Stimulated activated CD8-positive, alpha-beta memory T cell treated with anti-CD3 and anti-CD28 coated beads, Interleukin-12 subunit alpha, Interleukin-12 subunit beta, amount 100 ng/mL, for 24 hours (primary cell): Measurements from ENCODE around the gene DBNDD1.
"Not testable (repeated sequence)": the region's sequence is repeated elsewhere in the genome, so short reads cannot be mapped to it uniquely, and the experiment has no call there.

Source experiments
- DNase-seq: peaks from one replicate; pipeline ENCODE4 v3.0.0-alpha.2; 2020; ENCODE audit errors: extremely low read depth

The DBNDD1 gene

DNA sequence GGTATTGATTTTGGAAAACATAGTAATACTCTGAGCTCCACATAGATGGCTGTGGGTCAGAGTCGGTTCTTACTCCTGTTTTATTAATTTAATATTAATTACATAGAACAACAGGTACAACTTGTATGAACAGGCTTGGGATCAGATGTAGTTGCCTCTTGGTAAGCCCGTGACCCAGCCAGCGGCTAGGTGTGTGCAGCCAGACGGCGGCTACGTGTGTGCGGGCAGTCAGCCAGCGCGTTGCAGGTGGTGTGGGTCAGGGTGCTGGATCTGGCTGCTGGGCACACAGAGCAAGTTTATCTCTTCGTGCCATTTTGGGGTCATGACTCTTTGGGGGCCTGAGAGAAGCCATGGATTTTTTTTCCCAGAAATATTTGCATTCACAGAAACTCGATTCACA, 30.3 kb downstream of the DBNDD1 start:
- no peak for DNase-seq

DNA sequence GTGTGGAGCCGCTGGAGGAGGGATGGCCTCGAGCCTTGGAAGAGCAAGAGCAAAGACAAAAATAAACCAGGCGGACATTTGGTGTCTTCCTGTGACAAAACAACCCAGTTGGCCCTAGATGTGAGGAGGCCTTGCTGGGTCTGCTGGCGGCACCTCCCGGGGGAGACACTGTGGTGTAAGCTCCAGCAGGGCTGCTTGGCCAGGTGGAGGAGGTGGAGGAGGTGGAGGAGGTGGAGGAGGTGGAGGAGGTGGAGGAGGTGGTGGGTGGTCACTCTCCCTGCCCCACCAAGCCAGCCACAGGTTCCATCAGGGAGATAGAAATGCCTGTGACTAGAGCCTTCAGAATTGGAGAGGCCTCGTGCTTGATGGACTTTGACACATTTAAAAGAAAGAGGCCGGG, 32.1 kb downstream of the DBNDD1 start:
- DNase-seq: no peak

DNA sequence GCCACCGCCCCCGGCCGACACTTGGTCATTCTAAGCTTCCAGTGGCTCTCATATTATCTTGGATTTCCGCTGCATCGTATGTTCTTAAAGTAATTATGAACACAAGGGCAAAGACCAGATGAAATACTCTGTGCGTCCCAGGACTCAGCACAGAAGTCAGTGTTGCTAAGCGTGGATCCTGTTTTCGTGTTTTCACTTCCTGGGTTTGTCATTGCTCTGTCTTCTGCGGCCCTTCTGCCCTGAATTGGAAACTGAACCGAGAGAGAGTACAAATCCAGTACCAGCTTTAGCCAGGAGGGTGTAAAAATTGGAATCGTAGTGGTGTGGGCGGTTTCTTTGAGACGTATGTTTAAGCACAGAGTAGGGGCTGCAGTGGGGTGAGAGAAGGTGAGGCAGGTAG, 32.7 kb downstream of the DBNDD1 start:
- DNase-seq: no peak

DNA sequence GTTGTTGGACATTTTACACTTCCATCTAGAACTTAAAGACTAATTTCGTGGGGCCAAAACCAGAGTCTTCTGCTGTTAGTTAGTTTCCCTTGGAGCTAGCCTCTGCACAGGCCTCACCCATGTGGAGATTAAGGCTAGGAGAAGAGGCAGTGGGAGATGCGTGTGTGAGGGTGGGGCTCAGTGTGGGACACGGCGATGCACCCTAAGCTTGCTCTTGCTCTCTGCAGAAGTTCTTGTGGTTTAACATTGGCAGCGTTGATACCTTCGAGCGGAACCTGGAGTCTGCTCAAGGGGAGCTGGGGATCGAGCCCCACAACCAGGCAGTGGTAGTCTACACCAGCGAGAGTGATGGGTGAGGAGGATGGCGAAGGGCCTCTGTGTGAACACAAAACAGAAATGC, 34.0 kb downstream of the DBNDD1 start:
- DNase-seq: no peak

DNA sequence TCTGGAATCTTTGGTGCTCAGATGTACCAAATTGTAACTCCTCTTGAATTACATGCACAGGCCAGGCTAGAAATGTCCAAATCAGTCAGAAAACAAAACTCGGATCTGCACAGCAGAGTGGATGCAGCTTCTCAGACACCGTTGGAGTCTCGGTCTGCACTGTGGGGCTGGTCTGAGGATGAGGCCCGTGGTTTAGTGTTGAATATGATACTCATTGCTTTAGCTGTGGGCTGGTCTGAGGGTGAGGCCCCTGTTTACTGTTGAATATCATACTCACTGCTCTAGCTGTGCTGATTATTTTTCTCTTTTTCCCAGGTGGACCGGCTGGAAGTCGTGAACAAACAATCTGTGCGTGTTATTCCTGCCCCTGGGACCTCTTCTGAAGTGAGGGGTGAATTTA, 35.0 kb downstream of the DBNDD1 start:
- no peak for DNase-seq

DNA sequence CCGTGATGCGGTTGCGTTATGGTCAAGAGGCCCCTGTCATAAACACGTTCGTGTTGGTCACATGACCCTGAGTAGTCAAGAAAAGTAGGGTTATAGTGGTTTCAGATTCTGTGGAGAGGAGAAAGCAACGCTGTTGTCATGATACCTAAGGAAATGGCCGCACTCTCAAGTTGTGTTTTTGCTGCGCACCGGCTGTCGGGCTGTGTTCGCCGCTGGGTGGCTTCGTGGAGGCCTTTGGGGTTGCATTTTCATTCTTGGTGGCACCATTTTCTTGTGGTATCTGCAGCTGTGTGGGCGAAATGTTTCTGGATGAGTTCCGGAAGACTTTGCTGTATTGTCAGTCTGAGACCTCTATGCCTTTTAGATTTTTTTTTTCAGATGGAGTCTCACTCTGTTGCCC, 35.7 kb downstream of the DBNDD1 start:
- DNase-seq: no peak

DNA sequence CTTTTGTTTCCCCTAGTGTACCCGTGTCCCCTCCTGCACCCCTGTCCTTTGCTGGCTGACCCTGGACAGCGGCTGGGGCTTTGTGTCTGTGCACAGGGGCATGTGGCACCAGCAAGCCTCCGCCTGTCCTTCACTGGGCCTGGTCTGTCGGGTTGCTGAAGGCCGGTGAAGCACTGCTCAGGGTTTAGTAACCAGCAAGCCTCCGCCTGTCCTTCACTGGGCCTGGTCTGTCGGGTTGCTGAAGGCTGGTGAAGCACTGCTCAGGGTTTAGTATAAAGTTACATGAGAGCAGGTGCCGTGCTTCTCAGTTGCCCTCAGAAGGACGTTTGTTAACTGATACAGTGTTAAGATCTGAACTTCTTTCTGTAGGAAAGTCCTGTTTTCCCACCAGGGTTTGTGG, 36.9 kb downstream of the DBNDD1 start:
- DNase-seq: no peak

DNA sequence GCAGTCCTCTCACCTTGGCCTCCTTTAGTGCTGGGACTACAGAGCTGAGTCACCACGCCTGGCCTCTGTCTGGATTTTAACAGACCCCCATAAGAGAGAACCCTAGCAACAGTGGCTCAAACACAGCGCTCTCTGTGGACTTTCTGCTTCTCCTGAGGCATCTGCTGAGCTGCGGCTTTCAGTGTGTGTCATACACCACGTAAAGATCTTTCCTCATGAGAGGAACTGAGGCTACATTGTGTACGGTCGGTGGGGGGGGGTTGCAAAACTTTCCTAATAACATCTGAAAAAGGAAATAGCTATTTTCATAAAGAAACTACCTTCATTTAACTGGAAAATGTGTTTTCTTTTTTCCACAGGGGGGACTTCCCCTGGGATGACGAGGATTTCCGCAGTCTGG, 37.8 kb downstream of the DBNDD1 start:
- no peak for DNase-seq

DNA sequence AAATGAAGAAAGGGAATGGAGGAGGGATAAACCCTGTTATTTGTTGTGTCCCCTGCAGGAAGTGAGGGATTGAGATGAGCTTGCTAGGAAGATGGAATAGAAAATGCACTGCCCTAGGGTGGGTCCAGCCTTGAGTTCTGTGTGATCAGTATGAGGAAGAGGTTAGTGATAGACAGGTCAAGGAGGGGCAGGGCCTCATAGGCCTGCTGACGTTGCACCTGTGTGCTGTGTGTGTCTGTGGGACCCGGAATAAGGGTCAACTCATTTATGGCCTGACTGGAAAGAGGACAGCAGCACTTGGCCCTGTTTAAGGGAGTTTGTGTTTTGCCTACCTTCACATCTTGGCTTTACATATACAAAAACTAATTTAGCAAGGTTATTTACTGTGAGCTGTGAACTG, 44.4 kb downstream of the DBNDD1 start:
- DNase-seq: no peak

DNA sequence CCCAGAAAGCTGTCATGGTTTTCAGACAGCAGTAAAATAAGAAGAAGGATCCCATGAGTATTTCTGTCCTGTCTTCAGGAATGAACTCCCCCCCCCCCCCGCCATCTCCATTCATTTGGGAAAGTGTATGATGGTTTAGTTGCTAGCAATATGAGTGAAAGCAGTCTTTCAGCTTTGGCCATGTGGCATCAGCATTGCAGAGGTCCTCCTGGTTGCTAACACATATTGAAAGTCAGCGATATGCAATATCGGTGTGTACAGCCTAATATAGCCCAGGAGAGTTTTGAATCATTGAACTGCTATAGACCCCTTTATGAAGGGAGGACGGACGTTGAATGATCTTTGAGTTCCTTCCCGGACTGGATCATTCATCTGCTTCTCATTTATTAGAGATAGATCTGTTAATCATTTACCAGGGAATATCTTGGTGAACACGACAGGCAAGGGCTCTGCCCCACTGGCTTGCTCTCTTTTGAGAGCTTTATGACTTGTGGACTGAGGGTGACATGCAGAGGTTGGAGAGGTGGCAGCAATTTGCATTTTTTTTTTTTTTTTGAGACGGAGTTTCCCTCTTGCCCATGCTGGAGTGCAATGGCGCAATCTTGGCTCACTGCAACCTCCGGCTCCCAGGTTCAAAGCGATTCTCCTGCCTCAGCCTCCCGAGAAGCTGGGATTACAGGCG, 45.5 kb downstream of the DBNDD1 start:
- no peak for DNase-seq

DNA sequence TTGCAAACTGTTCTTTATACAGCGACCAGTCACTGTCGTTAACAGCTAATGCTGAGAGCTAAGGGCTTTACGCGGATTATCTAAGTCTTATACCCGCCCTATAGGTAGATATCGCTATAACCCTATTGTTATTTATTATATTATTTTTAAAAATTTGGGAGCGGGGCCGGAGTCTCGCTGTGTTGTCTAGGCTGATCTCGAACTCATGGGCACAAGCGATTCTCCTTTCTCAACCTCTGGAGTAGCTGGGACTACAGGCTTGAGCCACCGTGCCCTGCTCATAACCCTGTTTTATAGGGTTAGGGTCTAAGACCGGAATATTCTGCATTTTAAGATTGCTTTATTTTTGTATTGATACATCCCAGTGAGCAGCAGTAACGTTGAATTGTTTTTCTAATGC, 46.0 kb downstream of the DBNDD1 start:
- no peak for DNase-seq

DNA sequence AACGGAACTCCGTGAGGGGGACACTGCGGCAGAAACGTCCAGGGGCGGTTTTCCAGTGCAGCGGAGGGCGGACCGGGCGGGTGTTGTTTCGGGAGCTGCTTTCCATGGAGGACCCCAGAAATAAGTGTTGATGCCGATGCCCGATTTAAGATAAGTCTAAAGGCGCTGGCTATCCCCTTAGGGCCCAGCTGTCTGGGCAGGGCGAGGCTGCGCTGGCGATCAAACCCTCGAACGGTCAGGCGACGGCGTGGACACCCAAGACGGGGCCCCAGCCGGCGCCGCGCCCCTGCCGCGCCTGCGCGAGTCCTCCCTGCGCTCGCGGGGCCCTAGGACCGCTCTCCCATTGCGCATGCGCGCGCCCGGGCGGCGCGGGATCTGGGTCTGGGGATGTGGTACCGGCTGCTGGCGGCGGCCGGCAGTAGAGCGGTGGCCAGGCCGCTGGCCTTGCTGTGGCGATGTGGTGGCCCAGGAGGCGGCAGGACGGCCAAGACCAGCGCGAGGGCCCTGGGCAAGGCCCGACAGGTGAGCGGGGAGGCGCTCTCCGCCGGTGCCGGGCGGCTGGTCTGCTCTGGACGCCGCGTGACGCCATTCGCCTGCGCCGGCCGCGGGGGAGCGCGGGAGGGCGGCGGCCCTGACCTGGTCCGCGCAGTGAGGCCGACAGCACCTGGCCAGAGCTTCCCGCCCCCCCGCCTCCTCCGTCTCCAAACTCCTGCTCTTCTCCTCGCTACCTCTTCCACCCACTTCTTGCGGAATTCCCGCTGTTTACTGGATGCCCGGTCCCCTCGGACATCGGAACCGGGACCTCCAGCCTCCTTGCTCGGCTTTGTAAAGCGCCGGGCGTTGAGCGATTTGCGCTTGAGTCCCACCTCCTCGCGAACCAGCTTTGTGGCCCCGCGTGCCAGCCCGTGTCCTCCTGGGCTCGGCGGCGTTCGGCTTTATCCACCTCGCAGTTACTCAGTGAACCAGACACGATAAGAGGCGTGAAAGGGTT, 46.7 kb downstream of the DBNDD1 start:
- DNase-seq: peak; percentile 85

DNA sequence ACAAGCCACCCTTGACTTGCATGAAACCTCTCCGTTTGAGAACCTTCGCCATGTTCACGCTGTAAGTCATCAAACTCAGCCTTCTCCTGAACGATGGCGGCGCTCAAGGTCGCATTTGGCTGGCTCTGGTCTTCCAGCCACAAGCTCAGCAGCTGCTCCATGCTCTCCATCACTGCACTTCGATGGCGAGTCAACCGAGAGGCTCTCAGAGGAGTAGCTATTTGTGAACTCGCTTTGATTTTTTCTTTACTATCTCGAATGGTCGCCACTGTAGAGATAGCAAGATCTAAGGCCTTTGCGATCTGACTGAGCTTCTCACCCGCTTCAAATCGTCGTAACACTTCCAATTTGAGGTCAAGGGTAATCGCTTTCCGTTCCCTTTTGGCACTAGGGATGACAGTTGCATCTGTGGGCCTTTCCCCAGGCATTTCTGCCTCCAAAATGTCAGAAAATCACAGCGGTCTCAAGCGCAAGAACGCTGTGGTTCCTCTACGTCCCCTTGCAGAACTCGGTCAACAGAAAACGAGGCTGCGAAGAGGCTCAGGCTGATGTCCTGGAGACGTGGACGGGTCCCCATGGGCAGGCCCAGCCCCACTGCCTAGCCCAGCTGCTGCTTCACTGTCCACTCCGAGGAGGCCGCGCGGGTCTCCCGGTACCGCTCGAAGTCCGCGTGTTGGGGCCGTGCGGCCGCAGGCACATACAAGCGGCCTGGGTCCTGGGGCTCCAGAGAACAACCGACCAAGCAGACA, 47.6 kb downstream of the DBNDD1 start:
- DNase-seq: no peak

DNA sequence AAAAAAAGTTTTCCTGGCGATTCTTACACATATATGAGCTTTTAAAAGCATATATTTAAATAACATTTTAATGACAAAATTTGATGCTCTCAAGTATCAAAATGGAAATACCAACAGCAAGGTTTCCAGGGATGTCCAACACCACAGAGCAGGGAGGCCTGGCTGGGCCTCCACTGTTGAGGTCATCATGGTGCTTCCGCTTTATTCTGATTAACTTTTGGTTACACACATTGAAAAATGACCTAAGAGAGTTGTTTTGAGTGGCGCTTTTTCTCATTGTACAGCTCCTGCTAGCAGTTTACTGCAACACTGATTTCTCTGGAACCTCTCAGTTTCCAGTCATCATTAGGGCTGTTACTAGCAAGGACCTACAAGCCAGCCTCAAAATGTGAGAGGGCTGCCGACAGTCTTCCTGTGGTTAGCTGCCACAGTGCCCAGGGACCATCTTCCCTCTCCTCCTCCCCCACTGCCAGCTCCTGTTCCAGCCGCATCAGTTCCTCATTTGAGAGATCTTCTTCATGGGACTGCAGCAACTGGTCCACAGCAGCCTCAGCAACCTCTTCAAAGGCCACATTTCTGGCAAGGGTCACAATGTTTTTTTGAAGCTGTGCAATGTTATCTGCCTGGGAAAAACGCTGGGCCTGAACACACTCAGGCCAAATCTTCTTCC, 49.4 kb downstream of the DBNDD1 start:
- DNase-seq: no peak

DNA sequence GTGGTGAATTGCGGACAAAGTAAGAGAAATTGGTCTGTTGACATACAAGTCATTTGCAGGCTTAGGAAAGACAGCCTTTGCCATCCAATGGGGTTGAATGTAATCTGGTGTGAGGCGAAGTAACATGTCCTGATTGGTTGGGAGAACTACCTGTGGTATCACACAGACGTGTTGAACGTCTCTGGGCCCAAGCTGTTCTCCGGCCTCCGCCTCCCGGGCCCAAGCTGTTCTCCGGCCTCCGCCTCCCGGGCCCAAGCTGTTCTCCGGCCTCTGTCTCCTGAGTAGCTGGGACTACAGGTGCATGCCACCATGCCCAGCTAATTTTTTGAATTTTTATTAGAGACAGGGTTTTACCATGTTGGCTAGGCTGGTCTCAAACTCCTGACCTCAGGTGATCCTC, 51.2 kb downstream of the DBNDD1 start:
- not testable (repeated sequence) for DNase-seq

DNA sequence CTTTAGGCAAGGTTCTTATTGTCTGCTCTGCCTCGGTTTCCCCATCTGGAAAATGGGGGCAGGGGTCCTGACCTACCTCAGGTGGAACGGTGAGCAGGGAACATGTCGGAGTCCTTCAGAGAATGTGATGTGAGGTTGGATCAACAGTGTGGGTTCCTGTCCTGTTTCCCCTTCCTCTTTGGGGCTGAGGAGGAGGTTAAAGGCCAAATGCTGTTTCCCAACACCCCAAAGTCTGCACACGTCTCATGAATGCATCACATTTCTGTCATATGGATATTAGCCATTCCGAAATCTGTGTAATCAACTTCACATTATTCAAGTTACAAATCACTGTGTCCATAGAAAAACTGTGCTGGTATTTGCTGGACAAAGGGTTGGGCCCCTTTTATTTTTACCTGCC, 51.8 kb downstream of the DBNDD1 start:
- DNase-seq: not testable (repeated sequence)

DNA sequence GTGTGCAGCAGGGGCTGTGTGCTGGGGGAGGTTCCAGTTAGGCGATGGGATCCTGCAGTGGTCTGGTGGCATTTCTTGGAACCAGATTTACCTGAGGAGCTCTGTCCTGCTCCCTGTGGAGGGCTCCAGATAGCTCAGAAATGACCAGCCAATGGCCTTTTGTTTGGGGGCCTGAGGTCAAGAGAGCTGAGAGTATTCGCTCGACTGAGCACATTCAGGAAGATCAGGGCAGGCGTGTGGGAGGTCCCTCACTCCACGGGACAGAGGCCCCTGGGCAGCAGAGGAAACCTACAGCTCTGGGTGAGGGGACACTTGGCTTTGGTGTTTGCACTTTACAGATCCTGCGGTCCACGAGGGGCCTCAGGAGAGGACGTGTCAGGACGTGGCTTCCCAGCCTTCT, 52.5 kb downstream of the DBNDD1 start:
- DNase-seq: no peak

DNA sequence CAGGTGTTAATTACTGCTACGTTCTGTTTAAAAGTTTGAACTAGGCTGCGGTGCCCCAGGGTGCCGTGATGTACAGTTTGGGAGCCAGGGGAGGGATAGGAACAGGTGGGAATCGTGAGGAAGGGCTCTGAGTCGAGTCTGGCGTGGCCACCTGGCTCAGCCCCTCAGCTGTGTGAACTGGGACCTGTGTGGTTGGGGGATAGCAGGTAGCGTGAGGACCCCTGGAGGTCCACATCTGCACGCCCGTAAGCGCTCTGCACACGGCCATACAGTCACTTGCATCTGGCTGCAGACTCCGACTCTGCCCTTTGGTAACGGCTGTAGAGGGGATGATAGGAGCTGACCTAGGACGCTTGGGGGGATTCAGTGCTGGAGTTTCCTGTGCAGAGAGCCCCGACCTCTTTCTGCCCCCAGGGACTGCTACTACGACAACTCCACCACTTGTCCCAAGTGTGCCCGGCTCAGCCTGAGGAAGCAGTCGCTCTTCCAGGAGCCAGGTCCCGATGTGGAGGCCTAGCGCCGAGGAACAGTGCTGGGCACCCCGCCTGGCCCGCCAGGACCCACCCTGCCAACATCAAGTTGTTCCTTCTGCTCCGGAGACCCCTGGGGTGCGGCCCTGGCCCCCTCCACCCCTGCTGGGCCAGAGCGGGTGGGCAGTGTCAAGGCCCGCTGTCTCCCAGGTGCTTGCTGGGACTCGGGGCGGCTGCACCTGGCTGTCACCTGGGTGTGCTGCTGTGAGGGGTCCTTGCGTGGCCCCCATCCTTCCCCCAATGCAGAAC, 53.6 kb downstream of the DBNDD1 start:
- DNase-seq: no peak

DNA sequence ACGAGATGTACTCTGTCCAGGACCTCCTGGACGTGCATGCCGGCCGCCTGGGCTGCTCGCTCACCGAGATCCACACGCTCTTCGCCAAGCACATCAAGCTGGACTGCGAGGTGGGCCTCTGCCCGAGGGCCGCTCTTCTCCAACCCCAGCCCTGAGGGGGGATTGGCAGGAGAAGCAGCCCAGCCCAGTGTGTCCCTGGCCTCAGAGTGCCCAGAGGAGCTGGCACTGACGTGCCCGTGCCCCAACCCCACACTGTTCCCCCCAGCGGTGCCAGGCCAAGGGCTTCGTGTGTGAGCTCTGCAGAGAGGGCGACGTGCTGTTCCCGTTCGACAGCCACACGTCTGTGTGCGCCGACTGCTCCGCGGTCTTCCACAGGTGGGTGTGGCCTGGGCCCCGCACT, 55.1 kb downstream of the DBNDD1 start:
- DNase-seq: no peak

DNA sequence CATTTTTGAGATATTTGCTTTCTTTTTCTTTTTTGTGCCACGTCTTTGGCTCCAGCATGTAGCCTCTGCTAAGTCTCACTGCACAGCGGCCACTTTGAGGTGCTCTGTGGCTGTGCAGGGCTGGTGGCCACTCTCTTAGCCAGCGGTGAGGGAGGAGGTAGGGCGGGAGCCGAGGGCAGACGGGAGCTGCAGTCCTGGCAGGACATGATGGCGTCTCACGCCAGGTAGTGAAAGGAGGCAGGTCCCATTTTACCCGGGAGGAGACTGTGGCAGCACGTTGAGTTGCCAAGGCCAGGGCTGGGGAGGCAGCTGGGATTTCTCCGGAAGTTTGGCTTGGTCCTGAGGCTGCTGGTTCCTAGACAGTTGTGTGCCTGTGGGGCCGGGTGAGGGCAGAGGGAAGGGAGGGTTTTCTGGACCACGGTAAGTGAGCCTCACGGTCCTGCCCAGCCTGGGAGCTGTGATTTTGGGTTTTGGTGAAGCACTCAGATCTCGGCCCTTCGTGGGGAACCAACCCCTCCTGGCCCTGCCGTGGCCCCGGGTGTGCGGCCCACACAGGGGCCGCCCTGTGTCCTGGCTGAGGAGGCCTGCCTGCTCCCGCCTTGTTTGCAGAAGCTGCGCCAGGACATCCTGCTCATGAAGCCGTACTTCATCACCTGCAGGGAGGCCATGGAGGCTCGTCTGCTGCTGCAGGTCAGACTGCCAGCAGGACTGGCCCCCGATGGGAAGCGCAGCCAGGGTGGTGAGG, 56.3 kb downstream of the DBNDD1 start:
- DNase-seq: no peak
